Skin of body (tissue), 2 donors: ENCODE data around the gene SBSN. TPM values are rescaled to one million over a fixed set of nuclear protein-coding genes. Genes with fewer than 3 reads are reported as not detected.
"Not testable (repeated sequence)": the region's sequence is repeated elsewhere in the genome, so short reads cannot be mapped to it uniquely, and the experiment has no call there.

Experiments used
- DNase-seq: peaks from one replicate; lab custom pipeline; 2025; lab: John Stamatoyannopoulos, UW
- total RNA-seq: library from RNA; depleted of rRNA; stranded (reverse); fragments of >200 nt; gene quantifications from one replicate; pipeline ENCODE4 v1.2.3, GENCODE V29; 2014

The SBSN gene
- total RNA-seq, 1 donor from 2014 or later, result 197 TPM

GRCh38 chr19:35476149-35476548 lies 52.0 kb downstream of the SBSN start:
- DNase-seq, result no peak

GRCh38 chr19:35474594-35474993 lies 53.5 kb downstream of the SBSN start:
- DNase-seq, result not testable (repeated sequence)

- DNase-seq, result no peak
Observed at GRCh38 chr19:35474104-35474503, 54.0 kb downstream of the SBSN start.

Other genes starting within 250 kb of the SBSN start
- gene HAMP, start 245.8 kb downstream of the SBSN start, total RNA-seq, result not detected
- gene MAG, start 236.2 kb downstream of the SBSN start, total RNA-seq, result 0.69 TPM
- 0.99 TPM for gene CD22, start 199.1 kb downstream of the SBSN start, total RNA-seq
- not detected for gene FFAR1, start 180.4 kb downstream of the SBSN start, total RNA-seq
- 0.10 TPM for gene FFAR3, start 169.9 kb downstream of the SBSN start, total RNA-seq
- gene GPR42, start 157.2 kb downstream of the SBSN start, total RNA-seq, result not detected
- gene FFAR2, start 80.1 kb downstream of the SBSN start, total RNA-seq, result 0.99 TPM
- 579 TPM for gene KRTDAP, start 37.8 kb downstream of the SBSN start, total RNA-seq
- 456 TPM for gene DMKN, start 14.7 kb downstream of the SBSN start, total RNA-seq
- 0.20 TPM for gene GAPDHS, start 5.1 kb upstream of the SBSN start, total RNA-seq
- gene TMEM147, start 17.3 kb upstream of the SBSN start, total RNA-seq, result 41.2 TPM
- not detected for gene ATP4A, start 35.3 kb upstream of the SBSN start, total RNA-seq
- gene PMIS2, start 57.9 kb upstream of the SBSN start, total RNA-seq, result not detected
- 6.9 TPM for gene HAUS5, start 84.4 kb upstream of the SBSN start, total RNA-seq
- gene RBM42, start 100.7 kb upstream of the SBSN start, total RNA-seq, result 21.8 TPM
- gene ETV2, start 113.4 kb upstream of the SBSN start, total RNA-seq, result 0.79 TPM
- gene COX6B1, start 120.0 kb upstream of the SBSN start, total RNA-seq, result 238 TPM
- 0.49 TPM for gene UPK1A, start 138.2 kb upstream of the SBSN start, total RNA-seq
- not detected for gene ZBTB32, start 176.2 kb upstream of the SBSN start, total RNA-seq
- gene KMT2B, start 189.7 kb upstream of the SBSN start, total RNA-seq, result 11.8 TPM
- 1.2 TPM for gene IGFLR1, start 214.1 kb upstream of the SBSN start, total RNA-seq
- 5.9 TPM for gene U2AF1L4, start 217.1 kb upstream of the SBSN start, total RNA-seq
- 10.1 TPM for gene PSENEN, start 217.3 kb upstream of the SBSN start, total RNA-seq
- 4.2 TPM for gene LIN37, start 220.3 kb upstream of the SBSN start, total RNA-seq
- gene HSPB6, start 228.7 kb upstream of the SBSN start, total RNA-seq, result 18.4 TPM
- gene PROSER3, start 229.9 kb upstream of the SBSN start, total RNA-seq, result 4.5 TPM
- gene ARHGAP33, start 247.3 kb upstream of the SBSN start, total RNA-seq, result 5.1 TPM